Stimulated activated CD4-positive, alpha-beta T cell treated with anti-CD3 and anti-CD28 coated beads, Interleukin-4, amount 100 ng/mL, for 24 hours (primary cell): ENCODE results near the gene FYB2.

Source experiments
- DNase-seq: peaks from one replicate; pipeline ENCODE4 v3.0.0-alpha.2; 2020

The FYB2 gene

GRCh38 chr1:56834137-56834900 is 15.1 kb upstream of the FYB2 start:
- no peak for DNase-seq

GRCh38 chr1:56833088-56833487 is 13.9 kb upstream of the FYB2 start:
- DNase-seq = no peak

GRCh38 chr1:56831871-56832693 is 12.9 kb upstream of the FYB2 start:
- DNase-seq = peak; percentile 71

GRCh38 chr1:56830052-56830451 is 10.8 kb upstream of the FYB2 start:
- no peak for DNase-seq

- no peak for DNase-seq
Observed at GRCh38 chr1:56827711-56828110, 8.5 kb upstream of the FYB2 start.

- DNase-seq = no peak
Observed at GRCh38 chr1:56825436-56825835, 6.2 kb upstream of the FYB2 start.

- no peak for DNase-seq
Observed at GRCh38 chr1:56824938-56825337, 5.7 kb upstream of the FYB2 start.

- no peak for DNase-seq
Observed at GRCh38 chr1:56824271-56824670, 5.1 kb upstream of the FYB2 start.

- DNase-seq = no peak
Observed at GRCh38 chr1:56821462-56821797, 2.2 kb upstream of the FYB2 start.

GRCh38 chr1:56820755-56821461 is 1.7 kb upstream of the FYB2 start:
- peak; percentile 66 for DNase-seq

- no peak for DNase-seq
Observed at GRCh38 chr1:56817716-56818463, 1.3 kb downstream of the FYB2 start.

GRCh38 chr1:56816909-56817308 is 2.3 kb downstream of the FYB2 start:
- no peak for DNase-seq

- DNase-seq = no peak
Observed at GRCh38 chr1:56816264-56816663, 2.9 kb downstream of the FYB2 start.

GRCh38 chr1:56814205-56814604 is 5.0 kb downstream of the FYB2 start:
- DNase-seq = no peak

GRCh38 chr1:56811331-56811730 is 7.9 kb downstream of the FYB2 start:
- no peak for DNase-seq

- DNase-seq = no peak
Observed at GRCh38 chr1:56808410-56808809, 10.8 kb downstream of the FYB2 start.

GRCh38 chr1:56806804-56807203 is 12.4 kb downstream of the FYB2 start:
- no peak for DNase-seq

- no peak for DNase-seq
Observed at GRCh38 chr1:56803561-56804156, 15.5 kb downstream of the FYB2 start.

GRCh38 chr1:56799605-56800400 is 19.4 kb downstream of the FYB2 start:
- no peak for DNase-seq

GRCh38 chr1:56798053-56798471 is 21.1 kb downstream of the FYB2 start:
- DNase-seq = no peak

- DNase-seq = no peak
Observed at GRCh38 chr1:56797065-56797685, 22.0 kb downstream of the FYB2 start.
